Central memory CD4-positive, alpha-beta T cell (primary cell): ENCODE results near the gene CARMIL1.

ENCODE experiments used
- DNase-seq: peaks from one replicate; pipeline ENCODE4 v3.0.0; 2022
- total RNA-seq, 3 experiments: gene quantifications; one replicate each; lab custom pipeline; 2026; lab: John Stamatoyannopoulos, UW

CARMIL1 gene
- 3.3 to 23.3 (median 11.9) reads per million in 3 experiments for total RNA-seq

DNA sequence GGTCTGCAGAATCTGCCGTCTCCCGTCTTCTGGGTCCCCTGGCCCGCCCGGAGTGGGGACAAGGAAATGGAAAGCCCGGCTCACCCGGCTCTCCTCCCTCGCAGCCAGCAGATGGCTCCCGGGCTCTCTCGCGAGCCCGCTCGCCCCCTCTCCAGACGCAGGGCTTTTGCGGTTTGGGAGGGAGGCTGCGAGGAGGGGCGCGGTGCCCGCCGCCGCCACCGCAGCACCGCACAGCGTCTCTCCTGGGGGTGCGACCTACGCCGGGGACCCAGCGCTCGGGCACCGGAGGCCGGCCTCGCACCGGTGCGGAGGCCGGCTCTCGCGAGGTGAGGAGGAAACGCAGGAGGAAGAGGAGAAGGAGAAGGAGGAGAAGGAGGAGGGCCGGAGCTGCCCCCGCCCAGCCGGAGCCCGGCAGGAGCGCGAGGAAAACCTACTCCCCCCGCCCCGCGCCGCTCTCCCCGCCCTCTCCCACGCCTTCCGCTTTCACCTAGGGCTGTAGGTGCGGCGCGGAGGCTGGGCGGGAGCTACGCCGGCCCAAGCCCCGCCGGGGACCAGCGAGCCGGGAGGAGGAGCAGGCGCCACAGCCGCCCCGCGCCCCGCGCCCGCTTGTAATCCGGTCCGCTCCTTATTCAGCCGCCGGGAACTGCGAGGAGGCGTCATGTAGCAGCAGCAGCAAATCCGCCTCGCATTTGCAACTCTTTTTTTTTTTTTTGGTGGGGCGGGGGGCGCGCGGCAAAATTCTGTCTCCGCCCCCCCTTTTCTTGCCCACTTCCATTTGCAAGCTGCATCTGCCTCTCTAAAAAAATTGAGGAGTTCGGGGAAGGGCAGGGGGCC is at the start of gene CARMIL1:
CARMIL1 (plus strand) TSS at position 461 of the 834 bp plus-strand sequence. CDS start 422 bp downstream, outside the sequence.
- peak; percentile 64 for DNase-seq

GRCh38 chr6:25229671-25230321 is 49.4 kb upstream of the CARMIL1 start:
- DNase-seq = no peak

- no peak for DNase-seq
These were observed 46.7 kb upstream of the CARMIL1 start for GRCh38 chr6:25232479-25232878.

DNA sequence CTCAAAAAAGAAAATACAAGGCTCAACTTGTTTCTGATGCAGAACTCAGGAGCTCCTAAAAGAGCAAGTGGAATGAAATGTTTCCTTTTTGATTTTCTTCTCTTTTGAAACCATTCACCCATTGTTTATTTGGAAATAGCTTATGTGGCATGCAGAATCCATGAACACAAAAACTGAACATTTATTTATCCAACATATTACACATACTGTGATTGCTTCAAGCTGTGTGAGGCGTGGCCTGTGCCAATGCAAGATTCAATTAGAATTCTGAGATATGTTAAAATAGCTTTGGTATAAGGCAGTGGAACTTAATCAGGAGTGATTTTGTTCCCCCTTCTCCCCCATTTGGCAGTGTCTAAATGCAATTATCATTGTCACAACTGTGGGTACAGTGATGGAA is 45.9 kb upstream of the CARMIL1 start:
- DNase-seq = no peak

DNA sequence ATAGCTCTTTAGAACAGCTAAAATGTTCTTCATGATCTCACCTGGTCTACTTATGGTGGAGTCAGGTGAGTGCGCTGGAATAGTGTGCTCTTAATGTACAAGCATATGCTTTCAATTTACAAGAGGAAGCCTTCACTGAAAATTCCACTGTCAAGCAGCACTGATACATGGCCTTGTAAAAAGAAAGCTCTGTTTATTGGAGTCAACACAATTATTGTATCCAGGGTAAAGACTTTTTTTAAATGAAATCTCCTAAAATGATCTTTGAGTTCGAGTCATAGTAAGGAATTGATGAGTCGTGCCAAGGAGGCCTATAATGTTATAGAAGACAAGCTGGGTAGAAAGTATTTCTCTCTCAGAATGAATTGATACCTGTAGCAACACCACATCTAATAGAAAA is 41.6 kb upstream of the CARMIL1 start:
- no peak for DNase-seq

GRCh38 chr6:25239059-25239458 is 40.1 kb upstream of the CARMIL1 start:
- DNase-seq = no peak

DNA sequence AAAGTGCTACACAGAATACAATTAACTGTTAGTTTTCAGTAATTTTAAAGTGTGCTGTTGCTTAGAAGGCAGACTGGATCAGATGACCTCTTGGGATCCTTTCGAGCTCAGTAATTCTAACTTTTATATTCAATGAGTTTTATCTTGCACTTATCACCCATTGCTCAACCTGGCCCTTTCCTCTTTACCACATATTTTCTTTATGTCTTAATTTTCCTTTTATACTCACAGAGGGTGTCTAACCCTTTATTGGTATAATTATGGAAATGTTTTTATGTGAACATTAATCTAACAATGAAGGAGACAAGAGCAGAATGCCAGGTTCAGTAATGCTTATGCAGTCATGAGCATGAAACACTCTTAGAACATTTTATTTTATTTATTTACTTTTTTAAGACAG is 39.7 kb upstream of the CARMIL1 start:
- no peak for DNase-seq

GRCh38 chr6:25242567-25242966 is 36.6 kb upstream of the CARMIL1 start:
- no peak for DNase-seq

GRCh38 chr6:25244865-25245264 is 34.3 kb upstream of the CARMIL1 start:
- DNase-seq = no peak

GRCh38 chr6:25248123-25248522 is 31.1 kb upstream of the CARMIL1 start:
- no peak for DNase-seq

GRCh38 chr6:25249133-25249532 is 30.0 kb upstream of the CARMIL1 start:
- no peak for DNase-seq

DNA sequence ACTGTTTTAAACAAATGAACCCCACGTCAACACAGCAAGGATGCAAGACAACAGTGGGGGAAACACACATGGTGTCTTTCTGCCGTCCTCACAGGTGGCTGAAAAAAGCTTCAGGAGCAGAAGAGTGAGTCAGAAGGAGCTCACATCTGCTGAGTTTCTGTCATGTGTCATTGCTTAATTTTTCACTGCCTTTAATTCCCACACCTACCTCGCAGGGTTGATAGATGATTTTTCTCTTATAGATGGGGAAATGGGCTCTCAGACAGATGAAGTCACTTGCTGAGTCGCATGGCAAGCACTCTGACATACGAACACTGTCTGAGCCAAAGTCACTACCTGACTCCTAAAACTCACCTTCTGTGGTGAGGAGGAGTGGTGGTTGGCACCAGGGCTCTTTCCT is 28.3 kb upstream of the CARMIL1 start:
- no peak for DNase-seq

GRCh38 chr6:25251426-25251825 is 27.7 kb upstream of the CARMIL1 start:
- DNase-seq = no peak

DNA sequence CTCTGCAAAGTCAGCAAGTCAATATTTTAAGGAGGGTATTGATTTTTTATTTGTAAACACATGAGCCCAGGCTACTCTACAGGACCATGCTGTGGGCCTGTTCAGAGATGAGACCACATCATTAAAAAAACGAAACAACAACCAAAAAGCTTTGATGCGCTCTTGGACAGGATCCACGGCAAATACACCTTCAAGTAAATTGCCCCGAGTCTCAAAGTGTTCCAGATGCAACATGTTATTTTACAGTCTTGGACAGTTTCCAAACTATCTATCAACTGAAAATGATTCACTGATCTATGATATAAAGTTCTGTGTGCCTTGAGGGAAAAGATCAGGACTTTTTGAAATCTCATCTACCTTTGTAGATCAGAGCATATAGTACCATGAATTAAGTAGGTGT is 25.8 kb upstream of the CARMIL1 start:
- DNase-seq = no peak

DNA sequence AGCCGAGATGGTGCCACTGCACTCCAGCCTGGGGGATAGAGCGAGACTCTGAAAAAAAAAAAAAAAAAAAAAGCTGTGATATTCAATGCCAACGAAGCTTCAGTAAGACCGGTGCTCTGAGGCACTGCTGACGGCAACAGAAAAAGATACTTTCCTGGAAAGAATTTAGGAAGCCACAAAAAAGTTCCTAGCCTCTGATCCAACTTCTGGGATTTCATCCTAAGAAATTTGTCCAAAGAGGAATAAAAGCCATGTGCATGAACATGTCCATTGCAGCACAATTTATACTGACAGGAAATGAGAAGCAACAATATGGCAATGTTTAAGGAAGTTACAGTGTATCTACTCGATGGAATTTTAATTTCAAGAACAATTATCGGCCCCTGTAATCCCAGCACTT is 24.5 kb upstream of the CARMIL1 start:
- no peak for DNase-seq

DNA sequence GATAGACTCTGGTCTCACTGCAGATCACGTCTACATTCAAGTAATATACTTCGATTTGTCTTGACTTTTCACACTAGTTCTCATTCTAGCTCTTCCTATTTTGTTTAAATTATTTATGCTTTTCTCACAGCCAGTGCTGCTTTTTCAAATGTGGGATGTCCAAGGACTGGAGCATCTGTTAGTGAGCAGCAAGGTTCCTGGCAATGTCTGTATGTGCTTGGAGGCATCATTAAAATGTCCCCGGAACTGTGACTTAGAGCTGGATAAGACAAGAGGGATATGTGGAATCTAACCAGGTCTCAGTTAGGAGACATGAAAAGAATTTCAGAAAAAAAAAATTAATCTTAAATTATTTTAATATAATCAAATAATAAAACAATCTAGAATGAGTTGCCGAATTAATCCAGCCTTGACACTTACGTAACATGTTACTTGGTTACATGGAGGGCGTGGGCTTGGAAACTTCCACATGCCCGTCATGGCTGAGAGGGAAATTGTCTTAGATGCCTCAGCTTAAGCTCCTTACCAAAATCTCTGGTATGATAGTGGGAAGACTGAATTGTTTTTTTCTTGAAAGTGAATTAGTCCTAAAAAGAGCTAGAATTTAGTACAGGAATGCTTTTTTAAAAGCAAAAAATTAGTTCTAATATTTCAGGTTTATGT is 21.4 kb upstream of the CARMIL1 start:
- no peak for DNase-seq

GRCh38 chr6:25259756-25260155 is 19.4 kb upstream of the CARMIL1 start:
- no peak for DNase-seq

- DNase-seq = no peak
These were observed 15.5 kb upstream of the CARMIL1 start for GRCh38 chr6:25263657-25264056.

DNA sequence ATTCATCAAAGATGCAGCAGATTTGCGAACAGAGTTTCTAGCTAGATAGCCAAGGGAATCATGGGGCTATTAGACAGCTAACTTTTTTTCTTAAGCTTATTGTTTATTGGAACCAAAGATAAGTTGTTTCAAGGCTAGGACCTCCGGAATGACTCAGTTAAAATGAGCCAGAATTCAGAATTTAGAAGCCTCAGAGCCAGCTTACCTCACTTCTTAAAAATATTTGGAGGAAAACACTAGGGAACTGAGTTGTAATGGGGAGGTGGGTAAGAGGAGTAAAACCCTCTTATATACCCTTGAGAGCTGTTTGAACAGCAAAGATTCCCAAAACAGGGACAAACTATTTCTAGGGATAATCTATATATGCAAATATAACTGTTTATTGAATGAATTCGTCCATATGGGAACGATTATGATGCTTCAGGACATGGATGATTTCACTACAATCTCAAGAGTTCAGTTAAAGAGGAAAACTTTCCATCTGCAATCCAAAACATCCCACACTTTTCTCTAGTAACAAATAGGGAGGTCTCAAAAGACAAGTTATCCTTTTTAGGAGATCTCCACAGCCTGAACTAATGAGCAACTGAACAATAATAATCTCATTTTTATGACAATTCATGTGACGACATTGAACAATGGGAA is 12.6 kb upstream of the CARMIL1 start:
- DNase-seq = no peak

DNA sequence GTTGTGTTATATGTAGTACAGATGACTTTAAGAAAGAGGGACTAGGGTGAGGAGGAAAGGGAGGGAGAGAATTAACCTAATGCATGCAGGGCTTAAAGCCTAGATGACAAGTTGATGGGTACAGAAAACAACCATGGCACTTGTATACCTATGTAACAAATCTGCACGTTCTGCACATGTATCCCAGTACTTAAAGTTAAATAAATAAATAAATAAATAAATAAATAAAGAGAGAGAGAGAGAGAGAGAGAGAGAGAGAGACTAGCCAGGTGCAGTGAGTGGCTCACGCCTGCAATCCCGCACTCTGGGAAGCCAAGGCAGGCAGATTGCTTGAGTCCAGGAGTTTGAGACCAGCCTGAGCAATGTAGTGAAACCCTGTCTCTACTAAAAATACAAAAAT is 11.5 kb upstream of the CARMIL1 start:
- DNase-seq = no peak

- DNase-seq = no peak
These were observed 8.6 kb upstream of the CARMIL1 start for GRCh38 chr6:25270559-25270958.

GRCh38 chr6:25275436-25275835 is 3.7 kb upstream of the CARMIL1 start:
- DNase-seq = no peak

DNA sequence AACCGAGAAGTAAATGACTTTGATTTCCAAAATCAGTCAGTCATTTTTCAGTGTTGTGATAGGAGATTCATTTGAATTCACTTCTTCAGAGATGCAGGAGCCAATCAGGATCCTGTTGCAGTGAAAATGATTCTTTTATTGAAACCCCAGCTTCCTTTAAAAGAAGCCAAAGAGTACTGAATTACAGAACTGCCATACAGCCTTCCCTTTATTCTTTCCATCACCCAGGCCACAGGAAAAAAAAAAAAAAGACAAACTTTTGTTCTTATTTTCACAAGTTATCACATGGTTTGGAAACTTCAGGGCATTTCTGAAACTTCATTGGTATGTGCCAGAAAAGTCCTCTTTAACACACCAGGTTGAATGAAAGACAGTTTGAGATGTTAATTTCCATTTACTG is 1.8 kb upstream of the CARMIL1 start:
- DNase-seq = no peak
